ENCODE data around the gene PRIM2. TPM values are rescaled to one million over a fixed set of nuclear protein-coding genes. Genes with fewer than 3 reads are reported as not detected.
A peak's percentile ranks its signal among the peaks of the same experiment; 100 is the strongest.
"Not testable (repeated sequence)": the region's sequence is repeated elsewhere in the genome, so short reads cannot be mapped to it uniquely, and the experiment has no call there.

PRIM2 gene
- total and polyA plus RNA-seq, 2 of the 4 experiments (the other 2 are of a cell fraction): 11.8 to 37.5 TPM

- POLR2A ChIA-PET (ENCODE audit: unreplicated experiment); in situ Hi-C loops (cut with MboI; ENCODE audit: low sequenced_read_pairs): not testable (repeated sequence)
Observed at GRCh38 chr6:57350443-57350842, 33.0 kb downstream of the PRIM2 start.

More at GRCh38 chr6:57350443-57350842, 33.0 kb downstream of the PRIM2 start:
- H4K8ac ChIP-seq (ENCODE audit: low read depth in 2 of 2, low read length in 2 of 2): peak overlapping the region in 1 of 2 experiments; percentile 63; a peak in 1 of 4 replicates
- H3K4me1 ChIP-seq (ENCODE audit: control insufficient read depth, insufficient read depth, low read length); H3K9me3 ChIP-seq (ENCODE audit: control insufficient read depth, insufficient read depth, low read length); H3K14ac ChIP-seq (replicated peaks; ENCODE audit: low read depth, low read length); H2AK9ac ChIP-seq (replicated peaks; ENCODE audit: low read depth, low read length, poor library complexity); H4K20me1 ChIP-seq (ENCODE audit: insufficient read depth, low read length); H3K4me2 ChIP-seq (ENCODE audit: low read depth, low read length); H4K91ac ChIP-seq (ENCODE audit: insufficient read depth, low read depth, low read length); H3K36me3 ChIP-seq (ENCODE audit: control insufficient read depth, insufficient read depth, low read length); CTCF ChIA-PET; H3K23ac ChIP-seq (ENCODE audit: low read depth, low read length); H3K27me3 ChIP-seq (ENCODE audit: control insufficient read depth, insufficient read depth, low read length); dilution Hi-C loops (cut with HindIII; ENCODE audit: low sequenced_read_pairs, unreplicated experiment); H3K9me1 ChIP-seq (ENCODE audit: insufficient read depth, low read length); H3K9ac ChIP-seq (ENCODE audit: low read depth, low read length); H2AK5ac ChIP-seq (ENCODE audit: low read depth, low read length); H3K4me3 ChIP-seq (ENCODE audit: insufficient read depth, low read depth, low read length); BruUV-seq (replicated peaks); H3K56ac ChIP-seq (ENCODE audit: extremely low read depth, insufficient read depth, low read length); intact Hi-C loops (cut with micrococcal nuclease); H2AFZ ChIP-seq (replicated peaks; ENCODE audit: low read length, poor library complexity): not testable (repeated sequence)
- peak overlapping the region; percentile 50 for H2BK5ac ChIP-seq (ENCODE audit: low read depth, low read length, poor library complexity, severe bottlenecking)
- H2BK15ac ChIP-seq (ENCODE audit: low read depth, low read length): 0 out of 3 replicates have a peak overlapping the region, but pooled peaks have one; percentile 59
- peak overlapping the region; percentile 96 for H4K5ac ChIP-seq (ENCODE audit: low read depth, low read length)
- peak; percentile 9 for DNase-seq
- H2BK120ac ChIP-seq (ENCODE audit: low read depth, low read length): peak overlapping the region; percentile 68
- peak overlapping the region; percentile 56; the same call in 1 of the 2 replicates for H3K4ac ChIP-seq (ENCODE audit: low read depth, low read length)
- peak overlapping the region; percentile 88 for H3K18ac ChIP-seq (ENCODE audit: low read depth, low read length)
- peak overlapping the region; percentile 59; the same call in 1 of the 2 replicates for H3K27ac ChIP-seq (ENCODE audit: insufficient read depth, low read length)
- 0 out of 2 replicates have a peak overlapping the region, but pooled peaks have one; percentile 45 for H2BK20ac ChIP-seq (ENCODE audit: low read depth, low read length)
- peaks cover 8 to 11% of the 10 kb centered on the region in 2 experiments; a peak in 3 of 4 replicates for H3K79me1 ChIP-seq (ENCODE audit: low read depth in 1 of 2, low read length in 2 of 2)
- peak; percentile 36 for ATAC-seq (ENCODE audit: low read depth)
- WGBS, 2 experiments (ENCODE audit: extremely low coverage in 2 of 2, insufficient read length in 1 of 2): no CpG with 5 or more reads among the region's 6 CpGs

Data from IMR-90 (cell line).